H1 (cell line): Measurements from ENCODE around the gene ZBTB4. TPM values are rescaled to one million over a fixed set of nuclear protein-coding genes. Genes with fewer than 3 reads are reported as not detected.

Experiments used
- CTCF ChIA-PET: fragments of 300-600 bp; sonication (Branson Sonifier 250); formaldehyde crosslinking; loops from one replicate; lab custom pipeline; 2021; ENCODE audit not compliant: partially characterized antibody; lab: Charles Lee
- POLR2A ChIA-PET: fragments of 300-600 bp; sonication (Branson Sonifier 250); formaldehyde crosslinking; loops from one replicate; lab custom pipeline; 2021; ENCODE audit warnings: inconsistent platforms; ENCODE audit not compliant: partially characterized antibody; lab: Charles Lee
- DNase-seq, 2 experiments: peaks; one replicate each; pipeline versions ENCODE4 v3.0.0 to v3.0.0-alpha.2; 2010 to 2022; ENCODE audit warnings: low spot score in 2 of 2, low read depth in 1 of 2, mixed read lengths in 1 of 2
- FAIRE-seq: peaks from 2 replicates; lab custom pipeline; 2011; peaks lifted over from hg19 to GRCh38; lab: Jason Lieb, UNC
- H2AFZ ChIP-seq: 2 replicates; pipeline ENCODE4 v1.8.1; 2012; ENCODE audit warnings: low read length, inconsistent platforms
- H2AK5ac ChIP-seq: 2 replicates; pipeline ENCODE4 v1.6.1; 2013; ENCODE audit warnings: low read depth, low read length
- H2BK120ac ChIP-seq: replicated peaks from 2 replicates; pipeline ENCODE3; 2013; ENCODE audit warnings: low read depth, low read length, inconsistent platforms
- H2BK12ac ChIP-seq: 2 replicates; pipeline ENCODE4 v1.6.1; 2013; ENCODE audit warnings: low read depth, low read length
- H2BK15ac ChIP-seq: 2 replicates; pipeline ENCODE4 v1.6.1; 2013; ENCODE audit warnings: low read length
- H2BK20ac ChIP-seq: 2 replicates; pipeline ENCODE4 v1.6.1; 2013; ENCODE audit warnings: low read length
- H2BK5ac ChIP-seq: 2 replicates; pipeline ENCODE4 v1.6.1; 2013; ENCODE audit warnings: low read depth, low read length
- H3K14ac ChIP-seq: 2 replicates; pipeline ENCODE4 v1.6.1; 2013; ENCODE audit warnings: inconsistent platforms; ENCODE audit not compliant: insufficient read length
- H3K18ac ChIP-seq: 2 replicates; pipeline ENCODE4 v1.6.1; 2013; ENCODE audit warnings: low read length; ENCODE audit errors: extremely low read depth
- H3K23ac ChIP-seq: 2 replicates; pipeline ENCODE4 v1.6.1; 2013; ENCODE audit warnings: inconsistent platforms; ENCODE audit not compliant: insufficient read length
- H3K23me2 ChIP-seq: 2 replicates; pipeline ENCODE4 v1.6.1; 2013; ENCODE audit warnings: low read depth, low read length
- H3K27ac ChIP-seq: 2 replicates; pipeline ENCODE4 v1.6.1; 2011; ENCODE audit warnings: low read depth, low read length, inconsistent platforms
- H3K27me3 ChIP-seq, 4 experiments: replicated peaks in 1 of 4; 1 replicate in 1 of 4; 2 replicates in 3 of 4; pipeline versions ENCODE4 v1.6.1 to v1.8.1; 2011 to 2013; ENCODE audit warnings: low read length in 3 of 4, mild to moderate bottlenecking in 3 of 4, inconsistent platforms in 2 of 4, mixed read lengths in 2 of 4, moderate library complexity in 1 of 4; ENCODE audit not compliant: control insufficient read depth in 3 of 4, insufficient read depth in 3 of 4; ENCODE audit errors: extremely low read depth in 1 of 4
- H3K36me3 ChIP-seq, 4 experiments: 2 replicates each; pipeline versions ENCODE4 v1.6.1 to v1.8.1; 2011 to 2013; ENCODE audit warnings: mild to moderate bottlenecking in 4 of 4, low read length in 3 of 4, moderate library complexity in 2 of 4, control low read depth in 1 of 4, inconsistent platforms in 1 of 4; ENCODE audit not compliant: insufficient read depth in 4 of 4, control insufficient read depth in 2 of 4
- H3K4ac ChIP-seq: replicated peaks from 2 replicates; pipeline ENCODE3; 2013; ENCODE audit warnings: low read length, low read depth, mixed read lengths, inconsistent platforms; ENCODE audit not compliant: insufficient read length
- H3K4me1 ChIP-seq, 4 experiments: replicated peaks in 1 of 4; 1 replicate in 1 of 4; 2 replicates in 3 of 4; pipeline versions ENCODE4 v1.6.1 to v1.8.1; 2011 to 2013; ENCODE audit warnings: low read length in 3 of 4, inconsistent platforms in 2 of 4, mixed read lengths in 1 of 4; ENCODE audit not compliant: insufficient read depth in 4 of 4, control insufficient read depth in 3 of 4
- H3K4me2 ChIP-seq, 2 experiments: 2 replicates each; pipeline versions ENCODE4 v1.6.1 to v1.8.1; 2011 to 2013; ENCODE audit warnings: low read depth in 2 of 2, low read length in 2 of 2, control low read depth in 1 of 2, inconsistent platforms in 1 of 2, mild to moderate bottlenecking in 1 of 2; ENCODE audit not compliant: insufficient read depth in 1 of 2
- H3K4me3 ChIP-seq, 4 experiments: fragments of 200-600, 300-600 bp in 1 of 4; sonication (generic), shearing (Covaris generic), sonication (Bioruptor Twin) in 1 of 4; 2 replicates each; pipeline versions ENCODE4 v1.5.1 to v1.8.1; 2011 to 2016; ENCODE audit warnings: low read length in 4 of 4, low read depth in 3 of 4, control low read depth in 2 of 4, inconsistent platforms in 2 of 4, mild to moderate bottlenecking in 2 of 4, mixed read lengths in 1 of 4, moderate library complexity in 1 of 4; ENCODE audit not compliant: insufficient read depth in 2 of 4; ENCODE audit errors: extremely low read depth in 1 of 4
- H3K56ac ChIP-seq: replicated peaks from 2 replicates; pipeline ENCODE3; 2013; ENCODE audit warnings: low read depth, mild to moderate bottlenecking, mixed read lengths, low read length, inconsistent platforms; ENCODE audit not compliant: insufficient read length
- H3K79me1 ChIP-seq: 2 replicates; pipeline ENCODE4 v1.6.1; 2013; ENCODE audit warnings: low read depth, low read length, control low read depth
- H3K79me2 ChIP-seq, 2 experiments: 2 replicates each; pipeline versions ENCODE4 v1.6.1 to v1.8.1; 2012 to 2013; ENCODE audit warnings: low read length in 2 of 2, mild to moderate bottlenecking in 2 of 2, inconsistent platforms in 1 of 2; ENCODE audit not compliant: insufficient read depth in 2 of 2, control insufficient read depth in 1 of 2
- H3K9ac ChIP-seq, 4 experiments: replicated peaks in 1 of 4; 1 replicate in 1 of 4; 2 replicates in 3 of 4; pipeline versions ENCODE4 v1.6.1 to v1.8.1; 2011 to 2013; ENCODE audit warnings: low read depth in 3 of 4, low read length in 3 of 4, control low read depth in 2 of 4, mild to moderate bottlenecking in 2 of 4, moderate library complexity in 2 of 4, inconsistent platforms in 1 of 4; ENCODE audit errors: extremely low read depth in 1 of 4
- H3K9me3 ChIP-seq, 2 experiments: 2 replicates each; pipeline versions ENCODE4 v1.6.1 to v1.8.1; 2012 to 2013; ENCODE audit warnings: mild to moderate bottlenecking in 2 of 2, moderate library complexity in 2 of 2, control low read depth in 1 of 2, inconsistent platforms in 1 of 2, low read depth in 1 of 2, low read length in 1 of 2, mixed read lengths in 1 of 2; ENCODE audit not compliant: insufficient read depth in 2 of 2
- H4K20me1 ChIP-seq, 2 experiments: replicated peaks in 1 of 2; 2 replicates each; pipeline versions ENCODE3 to v1.8.1; 2011 to 2013; ENCODE audit warnings: inconsistent platforms in 2 of 2, low read length in 2 of 2, mild to moderate bottlenecking in 1 of 2; ENCODE audit not compliant: insufficient read depth in 2 of 2, control insufficient read depth in 1 of 2
- H4K5ac ChIP-seq: 2 replicates; pipeline ENCODE4 v1.6.1; 2013; ENCODE audit warnings: low read length, low read depth, mixed read lengths, inconsistent platforms; ENCODE audit not compliant: insufficient read length
- H4K8ac ChIP-seq: 2 replicates; pipeline ENCODE4 v1.8.0; 2013; ENCODE audit warnings: mild to moderate bottlenecking, moderate library complexity, low read length, inconsistent platforms; ENCODE audit not compliant: insufficient read depth; ENCODE audit errors: extremely low read depth
- H4K91ac ChIP-seq: replicated peaks from 2 replicates; pipeline ENCODE3; 2013; ENCODE audit warnings: low read length, mixed read lengths, inconsistent platforms; ENCODE audit not compliant: insufficient read length
- SP1 ChIP-seq: IDR thresholded peaks from 2 replicates; pipeline ENCODE4 v1.6.1; 2011; ENCODE audit warnings: low read depth, low read length
- YY1 ChIP-seq: IDR thresholded peaks from 2 replicates; pipeline ENCODE4 v1.6.1; 2011; ENCODE audit warnings: low read depth, mild to moderate bottlenecking, low read length
- WGBS, 2 experiments: shearing (Covaris generic) in 1 of 2; methylation state at CpG; one replicate each; pipeline versions ENCODE4 v1.1.6 to v1.1.7; 2013 to 2015; ENCODE audit warnings: low lambda C conversion rate in 2 of 2, mixed read lengths in 2 of 2, inconsistent platforms in 1 of 2, low coverage in 1 of 2, missing lambda C conversion rate in 1 of 2; ENCODE audit not compliant: insufficient replicate concordance in 2 of 2, insufficient coverage in 1 of 2, insufficient read length in 1 of 2; ENCODE audit errors: extremely low coverage in 1 of 2, missing lambda C conversion rate in 1 of 2; 5-methylcytosine and 5-hydroxymethylcytosine counted together
- polyA plus RNA-seq, 7 experiments: library from polyadenylated mRNA; depleted of rRNA in 3 of 7; stranded (reverse) in 5 of 7; unstranded in 2 of 7; fragments of >200 nt in 5 of 7; fragments of 200-250 nt in 2 of 7; gene quantifications; 1 replicate in 5 of 7; 2 replicates in 1 of 7; 4 replicates in 1 of 7; pipeline versions ENCODE4 v1.2.1 to v1.2.3, GENCODE V29; 2011 to 2013; ENCODE audit warnings: missing spikeins in 2 of 7, mixed read lengths in 2 of 7
- total RNA-seq: library from RNA; stranded (reverse); fragmentation: NEBNext Ultra II Directional; extraction: Animal tissue kit (Norgen Biotek cat#: 25700); gene quantifications from 2 replicates; pipeline ENCODE4 v1.2.1, GENCODE V29; 2021

ZBTB4 gene
- total and polyA plus RNA-seq, 2 of the 8 experiments (the other 6 are each of a cell fraction or from before 2014, with no cell fraction given), result 5.9 to 10.1 TPM

DNA sequence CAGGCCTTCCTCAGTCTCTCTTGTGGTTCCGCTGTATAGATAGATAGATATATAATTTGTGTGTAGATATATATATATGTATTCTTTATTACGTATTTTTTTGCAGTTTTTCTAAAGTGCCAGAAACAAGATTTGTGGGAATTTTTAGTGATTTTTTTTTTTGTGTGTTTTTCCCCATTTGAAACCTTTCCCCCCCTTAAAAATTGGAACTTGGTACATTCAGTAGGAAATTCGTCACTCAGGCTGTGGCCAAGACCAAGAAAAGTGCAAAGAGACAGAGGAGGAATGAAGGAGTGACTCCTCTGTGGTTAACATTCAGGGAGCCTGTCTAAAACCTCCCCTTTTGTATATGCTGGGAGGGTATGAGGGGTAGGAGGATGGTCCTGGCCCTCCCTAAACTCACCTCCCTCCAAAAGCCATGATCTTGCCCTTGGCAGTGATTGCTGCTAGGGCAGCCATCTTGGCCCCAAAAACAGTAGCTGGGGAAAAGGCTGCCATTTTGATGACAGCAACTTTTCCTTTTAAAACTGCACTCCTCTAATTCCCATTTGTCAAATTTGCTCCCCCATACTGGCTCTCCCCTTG lies 19.4 kb downstream of the ZBTB4 start:
- Histone ChIP-seq H3K4ac (no peak overlapping the region), H3K9ac (no peak overlapping the region), H4K20me1 (no peaks in the 10 kb centered on the region), H2BK15ac (no peak overlapping the region), H4K91ac (no peak overlapping the region), H3K79me2 (no peaks in the 10 kb centered on the region), H3K56ac (no peak overlapping the region), H3K23me2 (peaks cover 5% of the 10 kb centered on the region), H3K4me3 (no peak overlapping the region), H3K79me1 (no peaks in the 10 kb centered on the region), H2BK12ac (no peak overlapping the region), H3K18ac (no peak overlapping the region), H3K4me2 (no peak overlapping the region), H3K36me3 (peaks cover 0 to 2% (median 0%) of the 10 kb centered on the region in 4 experiments; a peak in 2 of 8 replicates), H3K9me3 (no peaks in the 10 kb centered on the region), H4K5ac (no peak overlapping the region), H2BK120ac (no peak overlapping the region), H3K27me3 (no peaks in the 10 kb centered on the region), H3K27ac (no peak overlapping the region), H3K4me1 (peaks cover 2 to 18% (median 7%) of the 10 kb centered on the region in 4 experiments), H3K23ac (no peak overlapping the region)
- CTCF ChIA-PET, result interaction anchor here (0.8 to 2.1 kb wide), 4 partner anchors 16 to 54 kb away, joined by 3 to 5 read pairs (median 4); no protein-coding TSS in a partner anchor
- POLR2A ChIA-PET, result interaction anchor here (0.7 to 13.8 kb wide), 5 partner anchors 10 to 197 kb away, joined by 3 to 200 read pairs (median 3); partner anchors contain the start of genes POLR2A, SLC35G6 and ZBTB4
- TF ChIP-seq SP1 (no peak), YY1 (peak; percentile 91)
- TF ChIP-seq, all 59 proteins: peak for 1
- DNase-seq (no peak), FAIRE-seq (no peak)
- Histone ChIP-seq H2AFZ (no peak overlapping the region), H2BK20ac (no peak overlapping the region), H2BK5ac (no peak overlapping the region), H2AK5ac (no peak overlapping the region), H4K8ac (no peak overlapping the region), H3K14ac (no peak overlapping the region)
- WGBS, 2 experiments, result 91% methylated on average over 3 of the region's 3 CpGs; no CpG with 5 or more reads in 1 of the 2 experiments
